Measurements from ENCODE around the gene TNFRSF25. TPM values are rescaled to one million over a fixed set of nuclear protein-coding genes. Genes with fewer than 3 reads are reported as not detected.
"Not testable (repeated sequence)": the region's sequence is repeated elsewhere in the genome, so short reads cannot be mapped to it uniquely, and the experiment has no call there.

Gene TNFRSF25
- polyA plus RNA-seq, 1 donor, result 55.2 TPM

- no peaks in the 10 kb centered on the region for H3K9me3 ChIP-seq (ENCODE audit: control insufficient read depth, low read depth, low read length)
- peaks cover 14% of the 10 kb centered on the region for H3K4me1 ChIP-seq (ENCODE audit: control insufficient read depth, insufficient read depth, low read length)
- H3K36me3 ChIP-seq (ENCODE audit: control insufficient read depth, insufficient read depth, low read length), result no peaks in the 10 kb centered on the region
- H3K4me3 ChIP-seq (ENCODE audit: low read length), result peak overlapping the region; percentile 35
- peaks cover 26% of the 10 kb centered on the region for H3K27me3 ChIP-seq (ENCODE audit: control insufficient read depth, insufficient read depth, low read length)
- no peak overlapping the region for H3K27ac ChIP-seq (ENCODE audit: low read length)
- no CpG with 5 or more reads among the region's 13 CpGs for WGBS (ENCODE audit: insufficient coverage, low lambda C conversion rate)
- DNase-seq, result no peak
Measured at GRCh38 chr1:6496365-6496721, 30.4 kb upstream of the TNFRSF25 start.

- no peak overlapping the region for H3K4me3 ChIP-seq (ENCODE audit: low read length)
- no peak overlapping the region for H3K27ac ChIP-seq (ENCODE audit: low read length)
- no peak for DNase-seq
- H3K36me3 ChIP-seq (ENCODE audit: control insufficient read depth, insufficient read depth, low read length), result no peaks in the 10 kb centered on the region
- WGBS (ENCODE audit: insufficient coverage, low lambda C conversion rate), result no CpG with 5 or more reads among the region's 14 CpGs
- peaks cover 14% of the 10 kb centered on the region for H3K4me1 ChIP-seq (ENCODE audit: control insufficient read depth, insufficient read depth, low read length)
- H3K27me3 ChIP-seq (ENCODE audit: control insufficient read depth, insufficient read depth, low read length), result peaks cover 20% of the 10 kb centered on the region
- peaks cover under 1% of the 10 kb centered on the region for H3K9me3 ChIP-seq (ENCODE audit: control insufficient read depth, low read depth, low read length)
Measured at GRCh38 chr1:6495540-6496364, 29.8 kb upstream of the TNFRSF25 start.

GRCh38 chr1:6495041-6495441, 29.1 kb upstream of the TNFRSF25 start:
- no peak for DNase-seq
- Histone ChIP-seq H3K36me3 (ENCODE audit: control insufficient read depth, insufficient read depth, low read length) (no peaks in the 10 kb centered on the region), H3K9me3 (ENCODE audit: control insufficient read depth, low read depth, low read length) (peaks cover 3% of the 10 kb centered on the region), H3K4me1 (ENCODE audit: control insufficient read depth, insufficient read depth, low read length) (peaks cover 16% of the 10 kb centered on the region), H3K27ac (ENCODE audit: low read length) (no peak overlapping the region), H3K27me3 (ENCODE audit: control insufficient read depth, insufficient read depth, low read length) (peaks cover 20% of the 10 kb centered on the region), H3K4me3 (ENCODE audit: low read length) (no peak overlapping the region)
- WGBS (ENCODE audit: insufficient coverage, low lambda C conversion rate), result no CpG with 5 or more reads among the region's 13 CpGs

DNA sequence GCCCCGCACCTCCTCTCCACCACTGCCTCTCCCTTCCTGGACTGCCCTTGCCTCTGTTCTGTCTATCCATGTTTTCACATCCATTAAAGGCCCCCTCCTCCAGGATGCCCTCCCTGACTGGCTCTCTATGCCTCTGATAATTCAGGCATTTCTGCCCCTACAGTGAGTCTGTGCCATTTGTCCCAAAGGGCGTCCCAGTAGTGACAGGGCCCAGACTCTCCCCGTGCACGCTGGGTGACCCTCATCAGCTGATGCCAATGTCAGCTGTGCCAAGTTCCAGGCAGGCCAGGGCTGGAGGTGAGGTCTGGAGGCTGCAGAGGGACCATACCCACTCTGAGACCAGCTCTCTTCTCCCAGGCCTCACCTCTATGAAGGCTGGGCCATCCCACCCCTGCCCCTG, 28.7 kb upstream of the TNFRSF25 start:
- no peak for DNase-seq
- Histone ChIP-seq H3K36me3 (ENCODE audit: control insufficient read depth, insufficient read depth, low read length) (no peaks in the 10 kb centered on the region), H3K4me3 (ENCODE audit: low read length) (no peak overlapping the region), H3K4me1 (ENCODE audit: control insufficient read depth, insufficient read depth, low read length) (peaks cover 20% of the 10 kb centered on the region), H3K27me3 (ENCODE audit: control insufficient read depth, insufficient read depth, low read length) (peaks cover 20% of the 10 kb centered on the region), H3K27ac (ENCODE audit: low read length) (no peak overlapping the region), H3K9me3 (ENCODE audit: control insufficient read depth, low read depth, low read length) (peaks cover 3% of the 10 kb centered on the region)
- no CpG with 5 or more reads among the region's 4 CpGs for WGBS (ENCODE audit: insufficient coverage, low lambda C conversion rate)

DNA sequence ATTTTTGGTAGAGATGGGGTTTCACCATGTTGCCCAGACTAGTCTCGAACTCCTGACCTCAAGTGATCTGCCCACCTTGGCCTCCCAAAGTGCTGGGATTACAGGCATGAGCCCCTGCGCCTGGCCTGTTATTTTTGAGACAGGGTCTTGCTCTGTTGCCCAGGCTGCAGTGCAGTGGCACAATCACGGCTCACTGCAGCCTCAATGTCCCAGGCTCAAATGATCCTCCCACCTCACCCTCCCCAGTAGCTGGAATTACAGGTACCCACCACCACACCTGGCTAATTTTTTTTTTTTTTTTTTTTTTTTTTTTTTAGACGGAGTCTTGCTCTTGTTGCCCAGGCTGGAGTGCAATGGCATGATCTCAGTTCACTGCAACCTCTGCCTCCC, 27.9 kb upstream of the TNFRSF25 start:
- H3K9me3 ChIP-seq (ENCODE audit: control insufficient read depth, low read depth, low read length); H3K4me3 ChIP-seq (ENCODE audit: low read length); H3K36me3 ChIP-seq (ENCODE audit: control insufficient read depth, insufficient read depth, low read length); DNase-seq; H3K27ac ChIP-seq (ENCODE audit: low read length): not testable (repeated sequence)
- Histone ChIP-seq H3K27me3 (ENCODE audit: control insufficient read depth, insufficient read depth, low read length) (peaks cover 18% of the 10 kb centered on the region), H3K4me1 (ENCODE audit: control insufficient read depth, insufficient read depth, low read length) (peaks cover 24% of the 10 kb centered on the region)
- WGBS (ENCODE audit: insufficient coverage, low lambda C conversion rate), result no CpG with 5 or more reads among the region's 4 CpGs

- H3K4me3 ChIP-seq (ENCODE audit: low read length), result no peak overlapping the region
- H3K4me1 ChIP-seq (ENCODE audit: control insufficient read depth, insufficient read depth, low read length), result peaks cover 18% of the 10 kb centered on the region
- H3K27ac ChIP-seq (ENCODE audit: low read length), result no peak overlapping the region
- peaks cover 5% of the 10 kb centered on the region for H3K27me3 ChIP-seq (ENCODE audit: control insufficient read depth, insufficient read depth, low read length)
- no CpG with 5 or more reads among the region's 10 CpGs for WGBS (ENCODE audit: insufficient coverage, low lambda C conversion rate)
- no peak for DNase-seq
- peaks cover 3% of the 10 kb centered on the region for H3K9me3 ChIP-seq (ENCODE audit: control insufficient read depth, low read depth, low read length)
- no peaks in the 10 kb centered on the region for H3K36me3 ChIP-seq (ENCODE audit: control insufficient read depth, insufficient read depth, low read length)
Measured at GRCh38 chr1:6491966-6492365, 26.0 kb upstream of the TNFRSF25 start.

- H3K9me3 ChIP-seq (ENCODE audit: control insufficient read depth, low read depth, low read length), result peaks cover 3% of the 10 kb centered on the region
- peaks cover under 1% of the 10 kb centered on the region for H3K27me3 ChIP-seq (ENCODE audit: control insufficient read depth, insufficient read depth, low read length)
- DNase-seq, result peak in 1 of 2 donors; percentile 33
- peak within 1 kb of the TSS; percentile 65 for H3K27ac ChIP-seq (ENCODE audit: low read length)
- H3K4me3 ChIP-seq (ENCODE audit: low read length), result peak within 1 kb of the TSS; percentile 86
- whole genome bisulfite sequencing (ENCODE audit: insufficient coverage, low lambda C conversion rate), result no CpG with 5 or more reads among the region's 6 CpGs
- H3K36me3 ChIP-seq (ENCODE audit: control insufficient read depth, insufficient read depth, low read length), result no peaks in the 10 kb centered on the region
- H3K4me1 ChIP-seq (ENCODE audit: control insufficient read depth, insufficient read depth, low read length), result peaks cover 17% of the 10 kb centered on the region
Measured at GRCh38 chr1:6491480-6491962, 25.5 kb upstream of the TNFRSF25 start, which contains the start of gene PLEKHG5. PLEKHG5 (minus strand) TSS chr1:6491667; CDS start chr1:6477571, 14,096 bp downstream.

GRCh38 chr1:6491081-6491449, 25.1 kb upstream of the TNFRSF25 start:
- H3K4me1 ChIP-seq (ENCODE audit: control insufficient read depth, insufficient read depth, low read length), result peaks cover 21% of the 10 kb centered on the region
- peaks cover 3% of the 10 kb centered on the region for H3K27me3 ChIP-seq (ENCODE audit: control insufficient read depth, insufficient read depth, low read length)

GRCh38 chr1:6490181-6491080, 24.5 kb upstream of the TNFRSF25 start:
- Histone ChIP-seq H3K4me1 (ENCODE audit: control insufficient read depth, insufficient read depth, low read length) (peaks cover 25% of the 10 kb centered on the region), H3K9me3 (ENCODE audit: control insufficient read depth, low read depth, low read length) (peaks cover 3% of the 10 kb centered on the region), H3K4me3 (ENCODE audit: low read length) (peak overlapping the region; percentile 86), H3K27ac (ENCODE audit: low read length) (peak overlapping the region; percentile 65), H3K36me3 (ENCODE audit: control insufficient read depth, insufficient read depth, low read length) (no peaks in the 10 kb centered on the region), H3K27me3 (ENCODE audit: control insufficient read depth, insufficient read depth, low read length) (peaks cover 8% of the 10 kb centered on the region)
- WGBS (ENCODE audit: insufficient coverage, low lambda C conversion rate), result no CpG with 5 or more reads among the region's 70 CpGs
- DNase-seq, result peak; percentile 59 to 84

More at GRCh38 chr1:6491081-6491449, 25.1 kb upstream of the TNFRSF25 start:
- Histone ChIP-seq H3K36me3 (ENCODE audit: control insufficient read depth, insufficient read depth, low read length) (no peaks in the 10 kb centered on the region), H3K27ac (ENCODE audit: low read length) (peak overlapping the region; percentile 65), H3K9me3 (ENCODE audit: control insufficient read depth, low read depth, low read length) (peaks cover 3% of the 10 kb centered on the region), H3K4me3 (ENCODE audit: low read length) (peak overlapping the region; percentile 86)
- WGBS (ENCODE audit: insufficient coverage, low lambda C conversion rate), result no CpG with 5 or more reads among the region's 6 CpGs
- no peak for DNase-seq

GRCh38 chr1:6489799-6490180, 23.8 kb upstream of the TNFRSF25 start:
- DNase-seq, result peak; percentile 70 to 80
- Histone ChIP-seq H3K36me3 (ENCODE audit: control insufficient read depth, insufficient read depth, low read length) (no peaks in the 10 kb centered on the region), H3K27me3 (ENCODE audit: control insufficient read depth, insufficient read depth, low read length) (peaks cover 12% of the 10 kb centered on the region), H3K27ac (ENCODE audit: low read length) (peak overlapping the region; percentile 65), H3K9me3 (ENCODE audit: control insufficient read depth, low read depth, low read length) (peaks cover 3% of the 10 kb centered on the region), H3K4me3 (ENCODE audit: low read length) (peak overlapping the region; percentile 86), H3K4me1 (ENCODE audit: control insufficient read depth, insufficient read depth, low read length) (peaks cover 25% of the 10 kb centered on the region)
- no CpG with 5 or more reads among the region's 21 CpGs for WGBS (ENCODE audit: insufficient coverage, low lambda C conversion rate)

Data from large intestine (tissue), 3 donors.